HL-60 (cell line): ENCODE results near the gene TXNIP.

Source experiments
- DNase-seq, 2 experiments: peaks; one replicate each; pipeline ENCODE4 v3.0.0-alpha.2; 2010 to 2020; ENCODE audit warnings: low read depth in 1 of 2, low spot score in 1 of 2
- H3K27ac ChIP-seq: fragments of 250-450 bp; sonication (Bioruptor Pico); replicated peaks from 2 replicates; pipeline ENCODE4 v1.5.1; 2020; ENCODE audit warnings: mild to moderate bottlenecking, moderate library complexity
- H3K27me3 ChIP-seq: fragments of 250-450 bp; sonication (Bioruptor Pico); 2 replicates; pipeline ENCODE4 v1.5.1; 2021; ENCODE audit warnings: mild to moderate bottlenecking, moderate library complexity; ENCODE audit not compliant: insufficient read depth, poor library complexity, severe bottlenecking
- H3K4me3 ChIP-seq: replicated peaks from 2 replicates; pipeline ENCODE4 v1.5.1; 2011; ENCODE audit warnings: mild to moderate bottlenecking, control low read depth, low read length; ENCODE audit not compliant: insufficient read depth
- GABPA ChIP-seq: IDR thresholded peaks from 2 replicates; pipeline ENCODE4 v1.6.1; 2012; ENCODE audit warnings: low read depth
- POLR2AphosphoS5 ChIP-seq: IDR thresholded peaks from 2 replicates; pipeline ENCODE4 v1.6.1; 2012; ENCODE audit warnings: low read depth
- SPI1 ChIP-seq: IDR thresholded peaks from 2 replicates; pipeline ENCODE4 v1.6.1; 2012; ENCODE audit warnings: low read depth, mild to moderate bottlenecking, borderline replicate concordance
- TF ChIP-seq, protein P1 (sequence below): IDR thresholded peaks from 2 replicates; pipeline ENCODE4 v1.6.1; 2012; ENCODE audit warnings: low read depth; ENCODE audit not compliant: insufficient replicate concordance
- TF ChIP-seq, protein P2 (sequence below): IDR thresholded peaks from one replicate; pipeline ENCODE4 v1.5.1; 2011; ENCODE audit warnings: low read length, control low read depth, inconsistent platforms; ENCODE audit not compliant: insufficient read depth

The TXNIP gene

DNA sequence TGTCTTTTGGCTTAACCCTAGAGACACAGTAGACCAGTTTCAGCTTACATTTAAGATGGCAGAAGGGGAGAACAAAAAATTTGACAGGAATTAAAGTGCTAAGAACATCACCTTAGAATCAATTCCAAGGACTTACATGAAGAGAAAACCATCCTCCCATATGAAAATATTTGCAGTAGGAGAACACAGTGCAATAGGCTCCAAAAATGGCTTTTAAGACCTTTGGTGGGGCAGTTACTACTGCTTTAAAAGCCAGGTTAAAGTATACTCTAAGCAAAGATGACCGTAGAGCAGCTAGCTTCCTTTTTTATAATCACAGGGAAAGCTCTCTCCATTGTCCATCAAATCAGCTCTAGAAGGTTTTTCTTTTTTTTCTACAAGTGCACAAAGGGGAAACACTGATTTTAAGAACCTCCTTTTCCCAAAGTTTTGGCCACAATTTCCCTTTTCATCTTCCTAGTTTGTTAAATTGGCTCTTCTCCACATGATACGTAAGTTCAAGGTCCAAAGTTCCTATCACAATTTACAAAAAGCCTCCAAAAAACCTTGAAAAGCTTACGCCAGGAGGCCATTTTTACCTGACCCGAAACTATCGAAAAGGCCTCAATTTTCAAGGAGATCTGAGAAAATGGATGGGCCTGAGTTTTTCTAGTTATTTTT is 3.3 kb downstream of the TXNIP start:
- TF ChIP-seq, protein P1, sequence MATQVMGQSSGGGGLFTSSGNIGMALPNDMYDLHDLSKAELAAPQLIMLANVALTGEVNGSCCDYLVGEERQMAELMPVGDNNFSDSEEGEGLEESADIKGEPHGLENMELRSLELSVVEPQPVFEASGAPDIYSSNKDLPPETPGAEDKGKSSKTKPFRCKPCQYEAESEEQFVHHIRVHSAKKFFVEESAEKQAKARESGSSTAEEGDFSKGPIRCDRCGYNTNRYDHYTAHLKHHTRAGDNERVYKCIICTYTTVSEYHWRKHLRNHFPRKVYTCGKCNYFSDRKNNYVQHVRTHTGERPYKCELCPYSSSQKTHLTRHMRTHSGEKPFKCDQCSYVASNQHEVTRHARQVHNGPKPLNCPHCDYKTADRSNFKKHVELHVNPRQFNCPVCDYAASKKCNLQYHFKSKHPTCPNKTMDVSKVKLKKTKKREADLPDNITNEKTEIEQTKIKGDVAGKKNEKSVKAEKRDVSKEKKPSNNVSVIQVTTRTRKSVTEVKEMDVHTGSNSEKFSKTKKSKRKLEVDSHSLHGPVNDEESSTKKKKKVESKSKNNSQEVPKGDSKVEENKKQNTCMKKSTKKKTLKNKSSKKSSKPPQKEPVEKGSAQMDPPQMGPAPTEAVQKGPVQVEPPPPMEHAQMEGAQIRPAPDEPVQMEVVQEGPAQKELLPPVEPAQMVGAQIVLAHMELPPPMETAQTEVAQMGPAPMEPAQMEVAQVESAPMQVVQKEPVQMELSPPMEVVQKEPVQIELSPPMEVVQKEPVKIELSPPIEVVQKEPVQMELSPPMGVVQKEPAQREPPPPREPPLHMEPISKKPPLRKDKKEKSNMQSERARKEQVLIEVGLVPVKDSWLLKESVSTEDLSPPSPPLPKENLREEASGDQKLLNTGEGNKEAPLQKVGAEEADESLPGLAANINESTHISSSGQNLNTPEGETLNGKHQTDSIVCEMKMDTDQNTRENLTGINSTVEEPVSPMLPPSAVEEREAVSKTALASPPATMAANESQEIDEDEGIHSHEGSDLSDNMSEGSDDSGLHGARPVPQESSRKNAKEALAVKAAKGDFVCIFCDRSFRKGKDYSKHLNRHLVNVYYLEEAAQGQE, result no peak
- TF ChIP-seq, protein P2, sequence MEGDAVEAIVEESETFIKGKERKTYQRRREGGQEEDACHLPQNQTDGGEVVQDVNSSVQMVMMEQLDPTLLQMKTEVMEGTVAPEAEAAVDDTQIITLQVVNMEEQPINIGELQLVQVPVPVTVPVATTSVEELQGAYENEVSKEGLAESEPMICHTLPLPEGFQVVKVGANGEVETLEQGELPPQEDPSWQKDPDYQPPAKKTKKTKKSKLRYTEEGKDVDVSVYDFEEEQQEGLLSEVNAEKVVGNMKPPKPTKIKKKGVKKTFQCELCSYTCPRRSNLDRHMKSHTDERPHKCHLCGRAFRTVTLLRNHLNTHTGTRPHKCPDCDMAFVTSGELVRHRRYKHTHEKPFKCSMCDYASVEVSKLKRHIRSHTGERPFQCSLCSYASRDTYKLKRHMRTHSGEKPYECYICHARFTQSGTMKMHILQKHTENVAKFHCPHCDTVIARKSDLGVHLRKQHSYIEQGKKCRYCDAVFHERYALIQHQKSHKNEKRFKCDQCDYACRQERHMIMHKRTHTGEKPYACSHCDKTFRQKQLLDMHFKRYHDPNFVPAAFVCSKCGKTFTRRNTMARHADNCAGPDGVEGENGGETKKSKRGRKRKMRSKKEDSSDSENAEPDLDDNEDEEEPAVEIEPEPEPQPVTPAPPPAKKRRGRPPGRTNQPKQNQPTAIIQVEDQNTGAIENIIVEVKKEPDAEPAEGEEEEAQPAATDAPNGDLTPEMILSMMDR, result no peak
- TF ChIP-seq GABPA, result no peak
- TF ChIP-seq POLR2AphosphoS5, result no peak
- TF ChIP-seq SPI1, result no peak
- no peak for DNase-seq
- Histone ChIP-seq H3K4me3 (no peak overlapping the region; the same call in 1 of the 2 replicates), H3K27me3 (no peaks in the 10 kb centered on the region), H3K27ac (no peak overlapping the region)

DNA sequence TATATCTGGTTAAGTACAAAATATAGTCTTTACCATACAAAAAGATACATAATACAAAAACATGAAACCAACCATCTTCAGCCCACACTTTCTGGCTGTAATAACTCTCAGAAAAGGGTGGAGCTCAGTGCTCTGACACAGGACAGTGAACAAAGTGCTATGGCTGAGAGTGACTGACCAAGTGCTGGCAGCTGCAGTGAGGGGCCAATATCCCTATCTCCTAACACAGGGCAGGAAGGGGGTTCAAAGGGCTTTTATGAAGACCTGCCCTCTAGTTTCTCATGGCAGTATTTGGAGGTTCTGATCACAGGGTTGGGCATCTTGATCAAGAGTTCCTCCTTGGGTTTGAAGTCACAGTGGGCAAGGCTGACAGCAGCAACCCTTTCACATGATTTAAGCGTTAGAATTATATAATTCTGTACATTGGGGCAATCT is 3.9 kb downstream of the TXNIP start:
- TF ChIP-seq SPI1, result no peak
- TF ChIP-seq POLR2AphosphoS5, result peak; percentile 40; the same call in 1 of the 2 replicates
- TF ChIP-seq, protein P1, result no peak
- no peak for TF ChIP-seq GABPA
- TF ChIP-seq, protein P2, result no peak
- DNase-seq, result no peak
- no peak overlapping the region for H3K4me3 ChIP-seq
- H3K27me3 ChIP-seq, result no peaks in the 10 kb centered on the region
- H3K27ac ChIP-seq, result no peak overlapping the region

DNA sequence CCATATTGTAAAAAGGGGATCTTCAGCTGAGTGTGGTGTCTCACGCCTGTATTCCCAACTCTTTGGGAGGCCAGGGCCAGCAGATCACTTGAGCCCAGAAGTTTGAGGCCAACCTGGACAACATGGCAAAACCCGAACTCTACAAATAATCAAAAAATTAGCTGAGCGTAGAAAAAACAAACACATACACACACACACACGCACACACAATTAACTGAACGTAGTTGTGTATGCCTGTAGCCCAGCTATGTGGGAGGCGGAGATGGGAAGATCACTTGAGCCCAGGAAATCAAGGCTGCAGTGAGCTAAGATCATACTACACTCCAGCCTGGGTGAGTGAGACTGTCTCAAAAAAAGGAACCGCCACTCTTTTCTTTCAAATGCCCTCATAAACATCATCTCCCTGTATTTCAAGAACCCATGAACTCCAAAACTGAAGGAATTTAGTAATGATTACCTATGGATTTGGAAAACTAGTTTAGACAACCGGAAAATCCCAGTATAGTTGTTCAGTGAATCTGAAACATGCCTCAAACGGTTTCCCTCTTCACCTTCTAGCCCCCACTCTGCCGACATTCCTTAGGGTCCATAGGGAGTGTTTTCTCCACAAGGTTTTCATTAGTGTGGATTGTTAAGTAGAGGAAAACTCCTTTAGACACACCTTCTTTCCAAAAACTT is 4.5 kb downstream of the TXNIP start:
- H3K27ac ChIP-seq, result no peak overlapping the region
- TF ChIP-seq, protein P2, result no peak
- TF ChIP-seq GABPA, result no peak
- peak; percentile 25; the same call in 1 of the 2 replicates for TF ChIP-seq SPI1
- TF ChIP-seq POLR2AphosphoS5, result peak; percentile 96
- no peaks in the 10 kb centered on the region for H3K27me3 ChIP-seq
- DNase-seq, result peak in 1 of 2 experiments; percentile 30
- H3K4me3 ChIP-seq, result no peak overlapping the region
